HG03064 (cell line): ENCODE results near the gene C13orf46.
"Not testable (repeated sequence)": the region's sequence is repeated elsewhere in the genome, so short reads cannot be mapped to it uniquely, and the experiment has no call there.

Source experiments
- ATAC-seq: cut with Tn5 transposase; IDR thresholded peaks from one replicate; pipeline ENCODE4 v1.9.1; 2021; ENCODE audit warnings: low read depth; ENCODE audit not compliant: unreplicated experiment

The C13orf46 gene

GRCh38 chr13:113914333-113915011 lies 59.4 kb downstream of the C13orf46 start:
- ATAC-seq, result no peak

GRCh38 chr13:113913838-113914237 lies 60.0 kb downstream of the C13orf46 start:
- not testable (repeated sequence) for ATAC-seq

- ATAC-seq, result not testable (repeated sequence)
Observed at GRCh38 chr13:113913408-113913807, 60.5 kb downstream of the C13orf46 start.

- no peak for ATAC-seq
Observed at GRCh38 chr13:113912596-113912995, 61.3 kb downstream of the C13orf46 start.

- ATAC-seq, result no peak
Observed at GRCh38 chr13:113907635-113908617, 66.0 kb downstream of the C13orf46 start.

- ATAC-seq, result no peak
Observed at GRCh38 chr13:113906571-113906970, 67.3 kb downstream of the C13orf46 start.

GRCh38 chr13:113905942-113906341 lies 67.9 kb downstream of the C13orf46 start:
- no peak for ATAC-seq

- no peak for ATAC-seq
Observed at GRCh38 chr13:113905018-113905417, 68.9 kb downstream of the C13orf46 start.

GRCh38 chr13:113904411-113904810 lies 69.5 kb downstream of the C13orf46 start:
- ATAC-seq, result no peak

- ATAC-seq, result no peak
Observed at GRCh38 chr13:113903912-113904311, 70.0 kb downstream of the C13orf46 start.
